Kidney epithelial cell (primary cell): ENCODE results near the gene TMEM176A. TPM values are rescaled to one million over a fixed set of nuclear protein-coding genes. Genes with fewer than 3 reads are reported as not detected.

ENCODE experiments used
- DNase-seq: peaks from one replicate; pipeline ENCODE4 v3.0.0-alpha.2; 2010; ENCODE audit warnings: low read depth
- H3K27me3 ChIP-seq: 2 replicates; pipeline ENCODE4 v1.6.0; 2011; ENCODE audit warnings: low read length; ENCODE audit not compliant: control insufficient read depth, insufficient read depth
- H3K36me3 ChIP-seq: 2 replicates; pipeline ENCODE4 v1.5.1; 2011; ENCODE audit warnings: low read length; ENCODE audit not compliant: control insufficient read depth, insufficient read depth
- H3K4me3 ChIP-seq: 2 replicates; pipeline ENCODE4 v1.5.1; 2011; ENCODE audit warnings: low read depth, mild to moderate bottlenecking, control low read depth, low read length
- total RNA-seq: library from RNA; depleted of rRNA; stranded (reverse); fragments of >200 nt; gene quantifications from 2 replicates; pipeline ENCODE4 v1.2.3, GENCODE V29; 2015
- TF ChIP-seq, protein P1 (sequence below): IDR thresholded peaks from 2 replicates; pipeline ENCODE4 v1.5.1; 2011; ENCODE audit warnings: mild to moderate bottlenecking, moderate library complexity, low read length, control low read depth, inconsistent platforms; ENCODE audit not compliant: insufficient read depth, poor library complexity, severe bottlenecking

TMEM176A gene
- total RNA-seq, 1 donor from 2014 or later, result 13.3 TPM

DNA sequence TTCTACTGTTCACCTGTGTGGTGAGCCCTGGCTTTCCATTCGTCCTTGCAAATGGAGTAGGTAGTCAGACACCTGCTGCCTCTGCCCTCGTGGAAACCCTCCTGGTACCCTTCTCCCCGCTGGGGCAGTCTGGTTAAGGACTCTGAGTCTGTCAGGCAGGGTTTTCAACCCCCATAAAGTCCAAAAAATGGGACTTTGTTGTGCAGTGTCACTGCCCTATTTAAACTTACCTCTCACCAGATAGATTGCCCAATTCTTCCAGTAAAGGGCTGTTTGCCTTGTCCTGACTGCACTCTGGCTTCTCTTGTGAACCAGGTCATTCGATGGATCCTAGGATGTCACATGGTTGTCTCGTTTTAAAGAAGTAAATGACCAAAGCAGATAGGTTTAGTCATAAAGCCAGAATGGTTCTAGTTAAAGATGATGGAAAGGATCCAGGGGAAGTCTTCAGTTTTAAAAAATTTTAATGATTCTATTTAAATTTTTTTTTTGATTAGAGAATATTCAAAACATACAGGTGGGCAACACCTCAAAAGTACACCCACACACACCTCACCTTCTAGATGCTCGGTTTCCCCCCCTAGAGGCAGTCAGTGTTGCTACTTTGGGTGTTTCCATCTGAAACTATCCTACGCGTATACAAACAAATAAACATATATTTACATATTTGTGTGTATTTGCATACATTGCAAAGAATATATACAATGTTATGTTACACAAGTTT lies 22.4 kb upstream of the TMEM176A start:
- DNase-seq, result no peak
- TF ChIP-seq, protein P1, sequence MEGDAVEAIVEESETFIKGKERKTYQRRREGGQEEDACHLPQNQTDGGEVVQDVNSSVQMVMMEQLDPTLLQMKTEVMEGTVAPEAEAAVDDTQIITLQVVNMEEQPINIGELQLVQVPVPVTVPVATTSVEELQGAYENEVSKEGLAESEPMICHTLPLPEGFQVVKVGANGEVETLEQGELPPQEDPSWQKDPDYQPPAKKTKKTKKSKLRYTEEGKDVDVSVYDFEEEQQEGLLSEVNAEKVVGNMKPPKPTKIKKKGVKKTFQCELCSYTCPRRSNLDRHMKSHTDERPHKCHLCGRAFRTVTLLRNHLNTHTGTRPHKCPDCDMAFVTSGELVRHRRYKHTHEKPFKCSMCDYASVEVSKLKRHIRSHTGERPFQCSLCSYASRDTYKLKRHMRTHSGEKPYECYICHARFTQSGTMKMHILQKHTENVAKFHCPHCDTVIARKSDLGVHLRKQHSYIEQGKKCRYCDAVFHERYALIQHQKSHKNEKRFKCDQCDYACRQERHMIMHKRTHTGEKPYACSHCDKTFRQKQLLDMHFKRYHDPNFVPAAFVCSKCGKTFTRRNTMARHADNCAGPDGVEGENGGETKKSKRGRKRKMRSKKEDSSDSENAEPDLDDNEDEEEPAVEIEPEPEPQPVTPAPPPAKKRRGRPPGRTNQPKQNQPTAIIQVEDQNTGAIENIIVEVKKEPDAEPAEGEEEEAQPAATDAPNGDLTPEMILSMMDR, result no peak
- no peak overlapping the region for H3K4me3 ChIP-seq
- no peaks in the 10 kb centered on the region for H3K27me3 ChIP-seq
- H3K36me3 ChIP-seq, result no peaks in the 10 kb centered on the region

DNA sequence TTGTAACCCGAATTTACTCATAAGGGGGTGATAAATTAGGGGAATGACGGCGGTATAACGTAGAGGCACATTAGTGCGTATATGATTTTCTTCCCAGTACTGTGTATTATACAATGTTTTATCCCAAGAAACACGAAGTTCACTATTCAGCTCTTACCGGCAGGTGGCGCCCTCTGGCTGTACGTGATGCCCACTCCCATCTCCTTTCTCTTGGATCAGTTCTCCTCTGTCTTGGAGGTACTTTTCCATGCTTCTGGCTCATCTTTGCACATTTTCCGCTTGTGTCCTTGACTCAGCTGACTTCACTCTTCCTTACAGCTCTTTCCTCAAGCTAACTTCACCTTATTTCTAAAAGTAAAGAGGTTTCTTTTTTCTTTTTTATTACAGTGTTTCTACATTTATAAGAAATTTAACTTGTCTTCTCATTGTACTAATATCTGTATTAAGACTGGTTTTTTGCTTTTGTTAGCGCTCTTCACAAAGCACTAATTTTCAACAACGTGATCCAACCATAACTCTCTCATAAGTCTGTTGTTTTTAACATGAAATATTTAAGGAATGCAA lies 21.7 kb upstream of the TMEM176A start:
- H3K36me3 ChIP-seq, result no peaks in the 10 kb centered on the region
- H3K4me3 ChIP-seq, result no peak overlapping the region
- H3K27me3 ChIP-seq, result no peaks in the 10 kb centered on the region
- TF ChIP-seq, protein P1, result peak; percentile 85
- DNase-seq, result peak; percentile 21

DNA sequence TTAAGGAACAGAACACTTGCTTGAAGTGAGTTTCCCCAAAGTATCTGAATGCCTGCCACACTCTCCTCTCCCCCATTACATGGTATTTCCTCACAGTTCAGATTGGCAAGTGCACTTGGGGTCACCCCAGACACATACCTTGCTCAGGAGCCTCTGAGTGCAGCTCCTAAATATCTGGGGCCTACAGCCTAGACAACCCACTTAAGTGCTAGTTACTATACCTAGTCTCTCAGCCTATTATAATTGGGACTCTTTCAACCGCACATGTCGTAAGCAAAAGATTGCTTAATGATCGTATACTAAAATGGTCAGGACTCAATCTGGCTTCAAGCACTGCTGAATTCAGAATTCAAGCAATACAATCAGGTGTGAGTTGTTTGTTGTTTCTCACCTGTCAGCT lies 20.3 kb upstream of the TMEM176A start:
- H3K4me3 ChIP-seq, result no peak overlapping the region
- no peaks in the 10 kb centered on the region for H3K36me3 ChIP-seq
- TF ChIP-seq, protein P1, result no peak
- no peak for DNase-seq
- H3K27me3 ChIP-seq, result no peaks in the 10 kb centered on the region

DNA sequence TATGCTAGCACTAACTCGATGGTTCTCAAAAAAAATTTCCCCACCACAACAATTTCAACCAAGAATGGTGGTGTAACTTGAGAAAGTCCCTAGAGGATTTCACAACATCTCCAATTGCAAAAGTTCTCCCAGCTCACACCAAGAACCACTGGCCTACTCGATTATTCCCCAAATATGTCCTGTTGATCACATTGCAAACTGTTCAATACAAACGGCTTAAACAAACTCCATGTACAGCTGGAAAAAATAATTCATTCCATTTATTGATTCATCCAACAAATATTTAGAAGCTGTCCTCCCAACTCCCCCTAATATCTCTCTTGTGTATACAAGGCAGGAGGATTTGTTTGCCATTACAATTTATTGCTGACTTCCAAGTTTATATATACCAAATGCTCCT lies 19.5 kb upstream of the TMEM176A start:
- TF ChIP-seq, protein P1, result no peak
- no peak overlapping the region for H3K4me3 ChIP-seq
- H3K36me3 ChIP-seq, result no peaks in the 10 kb centered on the region
- no peak for DNase-seq
- H3K27me3 ChIP-seq, result no peaks in the 10 kb centered on the region

DNA sequence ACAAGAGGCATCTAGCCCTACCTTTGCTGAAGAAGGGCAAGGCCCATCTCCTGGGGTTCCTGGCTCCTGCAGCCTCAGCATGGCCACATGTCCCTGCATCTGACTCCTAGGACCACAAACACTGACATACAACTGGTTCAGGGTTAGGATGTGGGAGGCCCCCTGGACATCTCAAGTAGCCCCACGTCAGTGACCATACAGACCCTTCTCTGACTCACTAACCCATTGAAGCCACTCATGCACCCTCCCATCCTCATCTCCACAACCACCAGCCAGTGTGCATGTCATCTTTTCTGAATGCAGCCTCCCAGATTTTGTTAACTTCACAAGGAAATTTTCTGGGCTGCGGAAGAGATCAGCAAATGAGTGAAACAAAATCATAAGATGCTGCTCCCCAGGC lies 18.6 kb upstream of the TMEM176A start:
- Histone ChIP-seq H3K27me3 (no peaks in the 10 kb centered on the region), H3K36me3 (no peaks in the 10 kb centered on the region), H3K4me3 (no peak overlapping the region)
- DNase-seq, result no peak
- TF ChIP-seq, protein P1, result no peak

DNA sequence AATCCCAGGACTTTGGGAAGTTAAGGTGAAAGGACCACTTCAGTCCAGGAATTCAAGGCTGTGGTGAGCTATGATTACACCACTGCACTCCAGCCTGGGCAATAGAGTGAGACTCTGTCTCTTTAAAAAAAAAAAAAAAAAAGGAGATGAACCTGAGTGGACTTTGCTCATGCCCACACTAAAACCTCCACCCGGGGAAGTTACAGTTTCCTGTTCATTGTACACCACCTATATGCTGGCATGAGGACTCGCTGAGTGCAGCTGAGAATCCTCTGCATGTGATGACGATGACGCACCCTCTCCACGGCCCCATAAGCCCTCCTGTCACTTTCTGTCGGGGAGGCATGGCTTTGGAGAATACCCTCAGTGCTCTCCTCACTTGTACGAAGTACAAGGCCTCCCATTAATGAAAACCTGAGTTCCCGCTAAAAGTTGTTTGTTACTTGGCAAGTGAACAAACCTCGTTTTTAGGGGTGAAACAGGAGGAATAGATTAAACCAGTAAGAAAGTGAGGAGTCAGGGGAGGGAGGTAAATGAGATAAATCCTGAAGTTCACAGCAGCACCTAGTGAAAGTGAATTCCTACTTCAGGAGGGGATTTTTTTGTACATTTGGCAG lies 16.3 kb upstream of the TMEM176A start:
- Histone ChIP-seq H3K27me3 (no peaks in the 10 kb centered on the region), H3K36me3 (no peaks in the 10 kb centered on the region), H3K4me3 (no peak overlapping the region)
- TF ChIP-seq, protein P1, result no peak
- DNase-seq, result no peak
